Activated CD4-positive, alpha-beta T cell treated with anti-CD3 and anti-CD28 coated beads for 48 hours (primary cell): ENCODE data around the gene CASKIN2.
"Not testable (repeated sequence)": the region's sequence is repeated elsewhere in the genome, so short reads cannot be mapped to it uniquely, and the experiment has no call there.

ENCODE experiments used
- DNase-seq: peaks from one replicate; pipeline ENCODE4 v3.0.0-alpha.2; 2020

The CASKIN2 gene

DNA sequence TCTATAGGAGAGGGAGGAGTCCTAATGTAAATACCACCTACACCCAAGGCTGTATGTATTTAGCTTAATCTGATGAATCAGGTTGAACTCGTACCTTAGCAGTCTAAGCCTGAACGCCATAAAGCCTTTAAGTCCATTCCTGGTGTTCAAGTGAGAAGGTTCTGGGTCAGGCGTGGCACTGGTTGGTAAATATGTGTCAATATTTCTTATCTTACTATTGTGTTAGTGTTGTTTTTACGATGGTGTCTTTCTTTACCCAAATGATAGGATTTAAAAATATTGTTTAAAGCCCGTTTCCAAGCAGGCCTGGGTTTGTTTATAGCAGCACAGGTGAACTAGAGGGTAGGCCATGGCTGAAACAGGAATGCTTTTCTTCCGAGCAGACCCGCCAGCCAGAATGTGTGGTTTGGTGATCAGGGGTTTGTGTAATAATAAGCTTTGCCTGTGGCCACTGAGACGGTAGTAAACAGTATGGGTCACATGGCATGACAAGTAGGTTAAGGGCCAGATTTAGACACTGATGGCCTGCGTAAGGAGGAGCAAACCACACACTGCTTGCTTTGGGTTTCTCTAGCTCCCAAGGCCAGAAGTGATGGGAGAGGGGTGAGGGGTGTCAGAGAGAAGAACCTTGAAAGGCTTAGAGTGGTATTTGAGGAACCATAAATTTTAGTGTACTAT lies 55.6 kb downstream of the CASKIN2 start:
- DNase-seq = no peak

GRCh38 chr17:75459246-75459589 lies 56.1 kb downstream of the CASKIN2 start:
- DNase-seq = no peak

- peak; percentile 27 for DNase-seq
Observed at GRCh38 chr17:75457047-75457654, 58.2 kb downstream of the CASKIN2 start.

DNA sequence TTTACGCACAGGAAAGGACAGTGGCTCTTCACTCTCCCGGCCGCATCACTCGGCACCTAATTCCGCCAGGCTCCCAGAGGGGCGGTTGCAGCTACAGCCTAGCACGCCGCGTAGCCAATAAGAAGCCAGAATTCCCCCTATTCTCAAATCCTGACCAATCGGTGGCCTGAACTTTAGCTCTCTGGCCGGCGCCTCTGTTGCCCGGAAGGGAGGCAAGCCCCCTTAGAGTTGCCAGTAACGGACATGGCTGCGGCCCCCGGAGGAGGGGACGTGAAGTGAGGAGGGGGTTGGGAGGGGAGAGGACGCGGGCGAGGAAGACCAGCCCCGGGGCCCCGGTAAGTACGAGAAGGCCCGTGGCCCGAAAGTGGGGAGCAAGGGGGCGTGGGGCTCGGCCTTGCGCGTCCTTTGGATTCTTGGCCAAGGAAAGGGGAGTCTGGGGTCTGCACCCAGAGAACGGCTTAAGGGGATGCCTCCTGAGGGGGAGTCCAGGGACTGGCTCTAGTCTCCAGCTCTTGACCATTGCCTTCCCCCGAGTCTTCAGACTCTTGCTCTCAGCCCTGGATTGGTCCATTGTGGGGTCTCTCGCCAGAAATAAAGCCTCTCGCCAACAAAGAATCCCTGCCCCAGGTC lies 58.8 kb downstream of the CASKIN2 start, which contains the start of gene TMEM94:
TSS of gene TMEM94 (plus strand) at position 219 of the 630 bp plus-strand sequence. CDS start 15,271 bp downstream, outside the sequence.
- peak; percentile 94 for DNase-seq

GRCh38 chr17:75456039-75456416 lies 59.3 kb downstream of the CASKIN2 start:
- DNase-seq = no peak

- not testable (repeated sequence) for DNase-seq
Observed at GRCh38 chr17:75454672-75455071, 60.7 kb downstream of the CASKIN2 start.

DNA sequence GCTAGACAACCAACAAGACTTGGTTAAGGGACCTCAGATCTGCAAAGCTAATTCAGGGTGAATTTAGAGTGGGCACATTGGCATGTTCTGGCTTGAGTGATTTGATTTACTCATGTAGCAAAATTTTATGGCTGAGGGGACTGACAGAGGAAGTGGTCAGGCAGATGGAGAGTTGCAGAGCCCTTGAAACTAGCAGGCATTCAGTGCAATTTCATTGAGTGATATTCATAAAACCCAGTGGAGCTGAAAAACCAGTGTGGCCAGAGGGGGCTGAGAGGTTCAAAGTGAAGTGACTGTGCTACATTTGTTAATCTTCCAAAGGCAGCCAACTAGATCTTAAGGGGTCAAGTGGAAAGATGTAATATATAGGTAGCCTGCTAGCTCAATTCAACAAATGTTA lies 61.1 kb downstream of the CASKIN2 start:
- no peak for DNase-seq

DNA sequence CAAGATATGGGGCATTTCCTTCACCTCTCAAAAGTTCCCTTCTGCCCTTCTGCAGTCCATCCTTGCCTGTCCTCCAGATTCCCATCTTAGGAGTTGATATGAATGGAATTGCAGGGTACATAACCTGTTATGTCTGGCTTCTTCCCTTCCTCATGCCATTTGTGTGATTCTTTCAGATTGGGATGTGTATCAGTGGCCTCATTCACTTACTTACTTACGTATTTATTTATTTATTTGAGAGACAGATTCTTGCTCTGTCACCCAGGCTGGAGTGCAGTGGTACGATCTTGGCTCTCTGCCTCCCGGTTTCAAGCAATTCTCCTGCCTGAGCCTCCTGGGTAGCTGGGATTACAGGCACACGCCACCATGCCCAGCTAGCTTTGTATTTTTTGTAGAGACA lies 65.1 kb downstream of the CASKIN2 start:
- no peak for DNase-seq
